K562 (cell line): ENCODE measurements around the gene ARHGEF3. TPM values are rescaled to one million over a fixed set of nuclear protein-coding genes. Genes with fewer than 3 reads are reported as not detected.

Source experiments
- ATAC-seq: fragments of 200-7000 bp; cut with Tn5 transposase; 3 replicates; pipeline ENCODE4 v1.9.1; 2020; ENCODE audit warnings: moderate library complexity
- BruUV-seq: library from RNA; stranded (reverse); fragments of 400-500 nt; replicated peaks from 2 replicates; lab custom pipeline; 2021; lab: Mats Ljungman, UMichigan
- CTCF ChIA-PET: fragments of 300-600 bp; formaldehyde crosslinking; extraction: SDS; loops from one replicate; lab custom pipeline; 2021; ENCODE audit warnings: low intra/inter-chr PET ratio; lab: Yijun Ruan, JAX
- POLR2A ChIA-PET: fragments of 300-600, 350-650 bp; sonication (Branson Sonifier 250); formaldehyde crosslinking; extraction: SDS; loops from one replicate; lab custom pipeline; 2021; ENCODE audit warnings: antibody characterized with exemption, inconsistent platforms; lab: Yijun Ruan, JAX
- DNase-seq, 4 experiments: peaks; one replicate each; pipeline versions ENCODE4 v3.0.0 to v3.0.0-alpha.2; 2011 to 2018; ENCODE audit warnings: low spot score in 3 of 4, mixed read lengths in 3 of 4; ENCODE audit errors: extremely low read depth in 1 of 4
- FAIRE-seq: peaks from 2 replicates; lab custom pipeline; 2011; peaks lifted over from hg19 to GRCh38; lab: Jason Lieb, UNC
- H2AFZ ChIP-seq: 2 replicates; pipeline ENCODE4 v1.6.0; 2011; ENCODE audit warnings: low read depth, low read length, control low read depth, inconsistent platforms
- H3K27ac ChIP-seq: fragments of 200-600 bp; 3 replicates; pipeline ENCODE4 v1.8.0; 2011; ENCODE audit warnings: low read depth, mild to moderate bottlenecking, control low read depth, inconsistent platforms, low read length, moderate library complexity, mixed read lengths; ENCODE audit errors: extremely low read depth
- H3K27me3 ChIP-seq, 2 experiments: fragments of 300-600 bp in 1 of 2; 2 replicates in 1 of 2; 3 replicates in 1 of 2; pipeline versions ENCODE4 v1.6.0 to v1.8.0; 2011; ENCODE audit warnings: inconsistent platforms in 2 of 2, low read length in 2 of 2, mild to moderate bottlenecking in 1 of 2, mixed read lengths in 1 of 2, moderate library complexity in 1 of 2; ENCODE audit not compliant: control insufficient read depth in 2 of 2, insufficient read depth in 2 of 2
- H3K36me3 ChIP-seq: fragments of 300-600 bp; 3 replicates; pipeline ENCODE4 v1.8.0; 2011; ENCODE audit warnings: mild to moderate bottlenecking, low read length, inconsistent platforms; ENCODE audit not compliant: control insufficient read depth, insufficient read depth
- H3K4me1 ChIP-seq, 2 experiments: fragments of 200-600 bp in 1 of 2; replicated peaks in 1 of 2; 2 replicates in 1 of 2; 3 replicates in 1 of 2; pipeline versions ENCODE4 v1.5.1 to v1.8.0; 2011; ENCODE audit warnings: inconsistent platforms in 2 of 2, low read length in 2 of 2, mild to moderate bottlenecking in 1 of 2, mixed read lengths in 1 of 2, moderate library complexity in 1 of 2; ENCODE audit not compliant: control insufficient read depth in 2 of 2, insufficient read depth in 2 of 2
- H3K4me2 ChIP-seq: 2 replicates; pipeline ENCODE4 v1.6.1; 2011; ENCODE audit warnings: low read length, control low read depth, inconsistent platforms, mixed read lengths; ENCODE audit not compliant: insufficient read depth
- H3K4me3 ChIP-seq: fragments of 200-600 bp; sonication (generic), shearing (Covaris generic); 2 replicates; pipeline ENCODE4 v1.5.1; 2016; ENCODE audit warnings: control low read depth, inconsistent platforms
- H3K79me2 ChIP-seq: fragments of 200-600 bp; 3 replicates; pipeline ENCODE4 v1.8.0; 2011; ENCODE audit warnings: low read length, inconsistent platforms; ENCODE audit not compliant: control insufficient read depth, insufficient read depth
- H3K9ac ChIP-seq, 2 experiments: 2 replicates each; pipeline versions ENCODE4 v1.6.0 to v1.6.1; 2011; ENCODE audit warnings: low read depth in 2 of 2, low read length in 2 of 2, control low read depth in 1 of 2, inconsistent platforms in 1 of 2, mild to moderate bottlenecking in 1 of 2, mixed read lengths in 1 of 2; ENCODE audit not compliant: insufficient read depth in 1 of 2
- H3K9me1 ChIP-seq: one replicate; pipeline ENCODE4 v1.6.0; 2011; ENCODE audit warnings: inconsistent platforms, mild to moderate bottlenecking, low read length, moderate library complexity; ENCODE audit not compliant: control insufficient read depth, insufficient read depth
- H3K9me3 ChIP-seq: replicated peaks from 2 replicates; pipeline ENCODE4 v1.5.1; 2011; ENCODE audit warnings: low read depth, low read length, inconsistent platforms; ENCODE audit not compliant: control insufficient read depth, insufficient read depth
- H4K20me1 ChIP-seq: replicated peaks from 2 replicates; pipeline ENCODE4 v1.6.1; 2011; ENCODE audit warnings: low read length, inconsistent platforms, mixed read lengths; ENCODE audit not compliant: control insufficient read depth, insufficient read depth
- BRF1 ChIP-seq: IDR thresholded peaks from 3 replicates; pipeline ENCODE4 v1.6.1; 2011; ENCODE audit warnings: borderline replicate concordance, mild to moderate bottlenecking; ENCODE audit not compliant: insufficient read length; ENCODE audit errors: extremely low read depth
- HMG20B ChIP-seq: fragments of 250-450 bp; sonication (Bioruptor Pico); IDR thresholded peaks from 2 replicates; pipeline ENCODE4 v1.5.0; 2021; ENCODE audit warnings: mild to moderate bottlenecking
- RFX5 ChIP-seq: IDR thresholded peaks from 2 replicates; pipeline ENCODE4 v1.6.1; 2011; ENCODE audit warnings: low read depth, mild to moderate bottlenecking, improper control_type of control experiment, low read length
- ZBTB26 ChIP-seq: fragments of 450-650 bp; formaldehyde crosslinking; IDR thresholded peaks from 2 replicates; pipeline ENCODE4 v1.4.0; 2022; ENCODE audit warnings: missing genetic modification characterization
- WGBS: fragments of 100-300 bp; shearing (Covaris generic); methylation state at CpG from one replicate; pipeline ENCODE4 v1.1.6; 2016; ENCODE audit warnings: low coverage, mixed read lengths; ENCODE audit not compliant: insufficient coverage; ENCODE audit errors: missing lambda C conversion rate; 5-methylcytosine and 5-hydroxymethylcytosine counted together
- in situ Hi-C: fragments of 300-500 bp; cut with MboI; formaldehyde crosslinking; loops from 4 replicates; pipeline ENCODE4 v1.15.0; 2018; ENCODE audit warnings: inconsistent platforms, mixed read lengths
- intact Hi-C: fragments of 100-400 bp; cut with micrococcal nuclease; formaldehyde crosslinking; loops from 2 replicates; pipeline ENCODE4 v1.14.2; 2022
- polyA plus RNA-seq, 8 experiments: library from polyadenylated mRNA; depleted of rRNA in 4 of 8; stranded (reverse) in 5 of 8; unstranded in 3 of 8; fragments of >200 nt; fragmentation: Nextera tagmentation in 2 of 8; fragmentation: Illumina TruSeq in 1 of 8; extraction: Ambion mirVana in 2 of 8; extraction: Trizol in 1 of 8; gene quantifications; 2 replicates each; pipeline versions ENCODE4 v1.2.1 to v1.2.3, GENCODE V29; 2011 to 2014; ENCODE audit warnings: inconsistent platforms in 1 of 8, missing spikeins in 1 of 8
- total RNA-seq, 7 experiments: library from RNA; depleted of rRNA in 6 of 7; stranded (reverse); fragments of >200 nt in 6 of 7; fragmentation: Illumina TruSeq in 2 of 7; extraction: Trizol in 2 of 7; gene quantifications; 2 replicates each; pipeline versions ENCODE4 v1.2.1 to v1.2.3, GENCODE V29; 2011 to 2021; ENCODE audit warnings: low replicate concordance in 1 of 7
- TF ChIP-seq, protein P1 (sequence below): sonication (generic); formaldehyde crosslinking; IDR thresholded peaks from 2 replicates; pipeline ENCODE4 v1.8.0; 2023; ENCODE audit warnings: missing genetic modification reagents, mild to moderate bottlenecking, borderline replicate concordance

The ARHGEF3 gene
- total and polyA plus RNA-seq, 9 of the 15 experiments (the other 6 are each of a cell fraction or from before 2014, with no cell fraction given), result 0.77 to 2.7 (median 1.4) TPM

DNA sequence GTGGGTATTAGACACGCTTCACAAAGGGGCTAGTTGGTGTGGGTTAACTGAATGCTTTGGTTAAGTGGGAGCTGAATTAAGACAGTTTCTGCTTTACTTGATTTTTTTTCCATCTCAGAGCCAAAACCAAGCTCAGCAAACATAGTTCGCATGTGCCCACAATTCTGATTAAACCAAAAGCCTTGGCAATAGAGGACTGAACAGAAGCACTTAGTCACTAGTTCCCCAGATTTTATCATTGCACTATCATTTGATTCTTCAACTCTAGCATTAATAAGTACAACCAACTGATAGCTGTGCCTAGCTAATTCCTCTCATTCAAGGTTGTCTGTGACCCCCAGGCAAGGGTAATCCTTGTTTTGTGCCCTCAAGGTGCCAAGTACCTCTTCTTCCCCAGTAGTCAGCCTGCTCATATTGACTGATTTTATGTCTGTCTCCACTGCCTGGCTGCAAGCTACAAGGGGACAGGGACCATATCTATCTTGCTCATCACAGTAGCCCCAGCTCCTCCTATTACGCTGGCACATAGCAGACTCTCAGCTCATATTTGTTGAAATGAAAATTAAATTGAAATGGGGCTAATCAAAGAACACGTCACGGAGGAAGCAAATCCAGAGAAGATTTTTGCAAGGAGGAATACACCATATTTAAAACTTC is 9.9 kb upstream of the ARHGEF3 start:
- intact Hi-C loops, result no loop called here
- Histone ChIP-seq H3K27ac (no peak overlapping the region), H3K9ac (no peak overlapping the region)
- TF ChIP-seq HMG20B (CRISPR knock-in tag), result no peak
- TF ChIP-seq, protein P1, sequence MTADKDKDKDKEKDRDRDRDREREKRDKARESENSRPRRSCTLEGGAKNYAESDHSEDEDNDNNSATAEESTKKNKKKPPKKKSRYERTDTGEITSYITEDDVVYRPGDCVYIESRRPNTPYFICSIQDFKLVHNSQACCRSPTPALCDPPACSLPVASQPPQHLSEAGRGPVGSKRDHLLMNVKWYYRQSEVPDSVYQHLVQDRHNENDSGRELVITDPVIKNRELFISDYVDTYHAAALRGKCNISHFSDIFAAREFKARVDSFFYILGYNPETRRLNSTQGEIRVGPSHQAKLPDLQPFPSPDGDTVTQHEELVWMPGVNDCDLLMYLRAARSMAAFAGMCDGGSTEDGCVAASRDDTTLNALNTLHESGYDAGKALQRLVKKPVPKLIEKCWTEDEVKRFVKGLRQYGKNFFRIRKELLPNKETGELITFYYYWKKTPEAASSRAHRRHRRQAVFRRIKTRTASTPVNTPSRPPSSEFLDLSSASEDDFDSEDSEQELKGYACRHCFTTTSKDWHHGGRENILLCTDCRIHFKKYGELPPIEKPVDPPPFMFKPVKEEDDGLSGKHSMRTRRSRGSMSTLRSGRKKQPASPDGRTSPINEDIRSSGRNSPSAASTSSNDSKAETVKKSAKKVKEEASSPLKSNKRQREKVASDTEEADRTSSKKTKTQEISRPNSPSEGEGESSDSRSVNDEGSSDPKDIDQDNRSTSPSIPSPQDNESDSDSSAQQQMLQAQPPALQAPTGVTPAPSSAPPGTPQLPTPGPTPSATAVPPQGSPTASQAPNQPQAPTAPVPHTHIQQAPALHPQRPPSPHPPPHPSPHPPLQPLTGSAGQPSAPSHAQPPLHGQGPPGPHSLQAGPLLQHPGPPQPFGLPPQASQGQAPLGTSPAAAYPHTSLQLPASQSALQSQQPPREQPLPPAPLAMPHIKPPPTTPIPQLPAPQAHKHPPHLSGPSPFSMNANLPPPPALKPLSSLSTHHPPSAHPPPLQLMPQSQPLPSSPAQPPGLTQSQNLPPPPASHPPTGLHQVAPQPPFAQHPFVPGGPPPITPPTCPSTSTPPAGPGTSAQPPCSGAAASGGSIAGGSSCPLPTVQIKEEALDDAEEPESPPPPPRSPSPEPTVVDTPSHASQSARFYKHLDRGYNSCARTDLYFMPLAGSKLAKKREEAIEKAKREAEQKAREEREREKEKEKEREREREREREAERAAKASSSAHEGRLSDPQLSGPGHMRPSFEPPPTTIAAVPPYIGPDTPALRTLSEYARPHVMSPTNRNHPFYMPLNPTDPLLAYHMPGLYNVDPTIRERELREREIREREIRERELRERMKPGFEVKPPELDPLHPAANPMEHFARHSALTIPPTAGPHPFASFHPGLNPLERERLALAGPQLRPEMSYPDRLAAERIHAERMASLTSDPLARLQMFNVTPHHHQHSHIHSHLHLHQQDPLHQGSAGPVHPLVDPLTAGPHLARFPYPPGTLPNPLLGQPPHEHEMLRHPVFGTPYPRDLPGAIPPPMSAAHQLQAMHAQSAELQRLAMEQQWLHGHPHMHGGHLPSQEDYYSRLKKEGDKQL, result no peak
- TF ChIP-seq BRF1, result no peak
- no peak for TF ChIP-seq RFX5
- no peak for TF ChIP-seq ZBTB26 (CRISPR knock-in tag)
- TF ChIP-seq, all 486 proteins: peak for 0
- Histone ChIP-seq H4K20me1 (no peaks in the 10 kb centered on the region), H2AFZ (no peak overlapping the region), H3K9me1 (no peaks in the 10 kb centered on the region), H3K9me3 (no peaks in the 10 kb centered on the region), H3K36me3 (no peaks in the 10 kb centered on the region), H3K4me1 (no peaks in the 10 kb centered on the region), H3K27me3 (no peaks in the 10 kb centered on the region), H3K4me3 (no peak overlapping the region), H3K79me2 (no peaks in the 10 kb centered on the region), H3K4me2 (no peak overlapping the region)
- POLR2A ChIA-PET, result interaction anchor here (0.8 kb wide), 1 partner anchor 359 kb away, joined by 3 read pairs; no protein-coding TSS in a partner anchor
- ATAC-seq, result no peak
- in situ Hi-C loops, result no loop called here
- BruUV-seq, result no TSS peak
- 0% methylated on average over 5 of the region's 5 CpGs for WGBS
- no peak for DNase-seq
- no peak for FAIRE-seq
- CTCF ChIA-PET, result no interaction called here
